HG03280 (cell line): ENCODE data around the gene FAN1.

ENCODE experiments used
- ATAC-seq: cut with Tn5 transposase; IDR thresholded peaks from one replicate; pipeline ENCODE4 v1.9.1; 2021; ENCODE audit warnings: mild to moderate bottlenecking, moderate library complexity; ENCODE audit not compliant: unreplicated experiment

Gene FAN1

DNA sequence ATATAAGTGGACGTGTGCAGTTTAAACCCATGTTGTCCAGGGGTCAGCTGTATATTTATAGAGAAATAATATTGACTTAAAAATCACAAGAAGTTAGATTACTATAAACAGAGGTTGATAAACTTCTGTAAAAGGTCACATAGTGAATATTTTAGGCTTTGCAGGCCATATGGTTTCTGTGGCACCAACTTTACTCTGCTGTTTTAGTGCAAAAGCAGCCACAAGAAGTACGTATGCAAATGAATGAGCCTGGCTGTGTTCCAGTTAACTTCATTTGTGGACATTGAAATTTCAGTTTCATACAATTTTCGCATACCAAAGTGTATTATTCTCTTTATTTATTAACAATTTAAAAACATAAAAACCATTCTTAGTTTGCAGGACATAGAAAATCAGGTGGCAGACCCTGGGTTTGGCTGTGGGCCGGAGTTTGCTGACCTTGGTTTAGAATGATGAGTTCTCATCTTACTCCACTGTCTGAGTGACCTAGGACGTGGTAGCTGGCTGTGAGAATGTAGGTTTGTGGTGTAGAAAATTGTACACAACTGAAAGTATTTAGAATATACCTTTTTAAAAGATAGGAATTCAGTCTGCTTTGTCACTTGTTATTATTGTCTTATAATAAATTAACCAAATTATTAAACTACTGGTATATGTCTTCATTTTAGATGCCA, 16.3 kb downstream of the FAN1 start:
- no peak for ATAC-seq

DNA sequence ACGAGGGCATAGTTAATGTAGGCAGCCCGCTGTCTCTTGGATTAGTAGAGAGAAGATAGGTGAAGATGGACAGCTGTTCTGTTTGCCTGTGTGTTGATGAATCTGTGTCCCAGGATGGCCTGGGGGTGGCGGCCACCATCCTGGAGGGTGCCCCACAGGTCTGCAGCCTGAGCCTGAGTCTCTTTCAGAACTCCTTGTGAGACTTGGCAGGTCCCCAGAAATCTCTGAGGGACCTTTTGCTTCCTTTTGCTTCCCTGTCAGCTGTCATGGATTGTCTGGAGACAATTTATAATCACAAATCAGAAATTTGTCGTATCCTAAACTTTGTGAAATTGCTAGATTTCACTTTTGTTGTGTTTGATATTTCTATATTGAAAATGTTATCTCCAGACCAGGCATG, 17.4 kb downstream of the FAN1 start:
- ATAC-seq: no peak

DNA sequence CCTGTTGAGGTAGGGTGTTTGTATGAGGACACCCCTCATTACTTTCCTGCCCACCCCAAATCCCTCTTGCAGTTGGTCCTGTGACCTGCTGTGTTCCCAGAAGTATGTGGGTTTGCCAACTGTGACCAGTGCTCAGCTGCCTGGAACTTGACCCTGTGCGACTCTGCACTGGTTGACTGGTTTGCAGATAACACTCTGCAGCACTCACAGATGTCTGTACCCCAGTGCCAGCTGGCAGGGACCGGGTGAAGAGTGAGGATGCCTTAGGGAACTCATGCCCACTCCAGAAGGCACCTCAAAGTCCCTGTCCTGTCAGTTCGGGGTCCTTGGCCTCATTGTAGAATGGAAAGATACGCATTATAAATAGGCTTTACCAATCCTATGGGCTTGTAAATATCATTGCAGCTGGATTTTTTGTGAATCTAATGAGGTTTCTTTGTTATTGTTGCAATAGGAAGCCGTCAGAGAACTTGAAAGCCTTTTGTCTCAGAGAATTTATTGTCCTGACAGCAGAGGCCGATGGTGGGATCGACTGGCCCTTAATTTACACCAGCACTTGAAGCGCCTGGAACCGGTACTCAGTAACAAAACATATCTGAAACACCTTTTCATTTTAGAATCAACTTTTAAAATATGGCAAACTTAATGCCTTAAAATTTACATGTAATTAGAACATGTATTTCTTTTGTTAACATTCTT, 18.2 kb downstream of the FAN1 start:
- no peak for ATAC-seq

DNA sequence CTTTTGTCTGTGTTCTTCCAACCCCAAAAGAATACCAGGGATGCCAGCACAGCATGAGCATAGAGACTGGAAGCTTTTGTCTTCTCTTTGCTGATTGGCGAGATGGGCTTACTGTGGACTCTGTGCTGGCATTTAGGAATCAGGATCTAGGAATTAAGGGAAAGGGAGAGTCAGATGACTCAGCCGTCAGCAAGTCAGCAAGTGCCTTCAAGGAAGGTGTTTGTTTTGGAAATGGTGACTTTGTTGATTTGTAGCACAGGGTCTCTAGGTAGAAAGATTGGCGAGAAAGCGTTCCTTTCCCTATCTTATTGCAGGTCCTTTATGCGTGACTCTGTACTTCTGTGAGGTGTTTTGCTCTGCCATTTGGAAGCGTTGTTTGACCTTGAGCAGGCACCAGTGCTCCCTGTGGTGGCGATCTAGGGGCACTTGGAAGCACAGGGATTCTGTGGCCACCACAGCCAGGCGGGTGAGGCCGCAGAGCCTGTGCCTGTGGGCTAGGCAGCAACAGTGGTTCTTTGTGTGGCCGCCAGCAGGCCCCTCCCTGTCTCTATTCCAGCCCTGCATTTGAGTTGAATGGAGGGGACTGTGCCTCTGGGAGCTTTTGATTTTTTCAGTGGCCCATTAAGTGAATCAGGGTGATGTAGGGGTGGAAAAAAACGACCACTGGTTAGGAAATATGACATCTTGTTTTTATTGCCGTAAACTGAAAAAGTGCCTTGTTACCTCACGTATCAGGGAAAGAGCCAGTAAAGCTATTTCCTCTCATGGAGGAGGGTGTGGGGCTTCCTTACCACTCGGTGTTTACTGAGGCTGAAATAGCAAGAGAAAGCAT, 19.0 kb downstream of the FAN1 start:
- no peak for ATAC-seq

DNA sequence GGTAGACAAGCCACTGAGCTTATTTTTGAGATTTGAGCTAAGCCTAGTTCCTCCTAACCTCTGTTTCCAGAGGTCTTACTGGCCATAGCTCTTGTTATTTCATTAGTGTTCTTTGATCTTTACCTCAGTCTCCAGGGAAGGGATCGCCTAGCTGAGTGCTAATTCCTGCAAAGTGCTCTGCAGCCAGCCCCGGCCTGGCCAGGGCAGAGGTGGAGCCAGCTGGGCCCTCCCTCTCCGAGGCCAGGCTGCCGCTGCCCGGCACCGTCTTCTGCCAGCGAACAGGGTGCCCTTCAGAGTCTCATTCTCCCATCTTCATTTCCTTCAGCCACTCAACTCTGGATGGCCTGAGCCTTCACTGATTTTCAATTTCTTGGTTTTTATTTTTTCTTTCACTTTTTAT, 19.7 kb downstream of the FAN1 start:
- ATAC-seq: no peak

DNA sequence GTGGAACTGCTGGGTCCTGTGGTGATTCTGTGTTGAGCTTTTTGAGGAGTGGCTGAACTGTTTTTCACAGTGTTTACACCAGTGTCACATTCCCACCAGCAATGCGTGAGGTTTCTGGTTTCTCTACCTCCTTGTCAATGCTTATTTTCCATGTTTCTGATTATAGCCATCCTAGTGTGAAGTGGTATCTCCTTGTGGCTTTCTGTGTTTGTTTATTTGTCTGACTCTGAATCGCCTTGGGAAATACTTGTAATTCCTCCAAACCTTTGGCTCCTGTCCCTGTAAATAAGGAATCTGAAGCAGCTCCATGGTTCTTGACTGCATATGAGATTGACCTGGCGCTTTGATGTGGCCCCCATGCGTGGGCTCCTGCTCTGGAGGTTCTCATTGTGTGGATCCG, 20.6 kb downstream of the FAN1 start:
- no peak for ATAC-seq

DNA sequence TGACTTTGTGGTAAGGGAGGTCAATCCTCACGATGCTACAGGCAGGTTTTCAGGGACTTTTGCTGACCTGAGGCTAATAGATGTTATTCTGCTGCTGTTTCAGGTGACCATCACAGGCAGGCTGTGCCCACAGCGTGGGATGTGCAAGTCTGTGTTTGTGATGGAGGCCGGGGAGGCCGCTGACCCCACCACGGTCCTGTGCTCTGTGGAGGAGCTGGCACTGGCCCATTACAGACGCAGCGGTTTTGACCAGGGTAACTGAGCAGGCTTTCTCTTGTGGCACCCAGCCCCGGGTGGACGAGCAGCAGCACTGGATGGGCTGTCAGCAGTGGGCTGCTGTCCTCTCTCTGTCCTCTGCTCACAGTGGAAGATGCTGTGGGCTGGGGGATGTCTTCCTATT, 22.0 kb downstream of the FAN1 start:
- ATAC-seq: no peak

DNA sequence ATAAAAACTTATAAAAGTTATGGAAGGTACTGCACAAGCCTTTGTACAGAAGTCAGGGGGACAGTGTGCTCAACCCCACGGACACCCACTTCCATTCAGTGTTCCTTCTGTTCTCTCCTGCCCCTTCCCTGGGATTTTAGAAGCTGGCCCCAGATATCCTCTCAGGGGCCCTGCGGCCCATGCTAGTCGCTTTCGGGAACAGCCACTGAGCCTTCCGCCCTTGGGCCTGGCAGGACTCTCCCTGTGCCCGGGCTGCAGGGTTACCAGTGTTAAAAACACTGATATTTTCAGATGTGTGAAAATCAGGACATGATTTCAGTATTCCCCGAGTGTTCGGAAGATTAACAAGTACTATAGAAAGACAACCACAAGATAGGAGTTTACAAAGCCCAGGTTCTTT, 22.4 kb downstream of the FAN1 start:
- no peak for ATAC-seq

DNA sequence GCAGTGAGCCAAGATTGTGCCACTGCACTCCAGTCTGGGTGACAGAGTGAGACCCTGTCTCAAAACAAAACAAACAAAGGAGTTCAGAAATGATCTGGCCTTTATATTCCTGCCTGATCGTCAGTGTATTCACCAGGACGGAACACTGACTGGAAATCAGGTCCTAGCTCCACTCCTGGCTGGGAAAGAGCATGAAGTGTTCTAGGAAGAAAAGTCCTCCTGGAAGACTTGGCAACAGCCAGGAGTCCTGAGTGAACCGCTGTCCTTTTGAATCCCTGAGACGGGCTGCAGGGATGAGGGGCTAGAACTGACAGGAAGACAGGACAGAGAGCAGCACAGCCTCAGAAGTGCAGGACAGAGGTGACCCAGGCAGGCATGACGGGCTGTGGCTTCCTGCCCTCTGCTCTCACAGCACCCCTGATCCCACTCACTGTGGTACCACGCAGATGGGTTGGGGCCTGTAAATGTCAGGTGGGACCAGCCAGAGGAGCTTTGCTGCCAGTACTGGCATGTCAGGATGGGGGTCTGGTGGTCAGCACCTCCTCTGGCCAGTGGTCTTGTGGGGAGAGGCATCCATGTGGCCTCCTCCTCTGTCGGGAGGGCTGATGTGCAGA, 23.5 kb downstream of the FAN1 start:
- no peak for ATAC-seq

DNA sequence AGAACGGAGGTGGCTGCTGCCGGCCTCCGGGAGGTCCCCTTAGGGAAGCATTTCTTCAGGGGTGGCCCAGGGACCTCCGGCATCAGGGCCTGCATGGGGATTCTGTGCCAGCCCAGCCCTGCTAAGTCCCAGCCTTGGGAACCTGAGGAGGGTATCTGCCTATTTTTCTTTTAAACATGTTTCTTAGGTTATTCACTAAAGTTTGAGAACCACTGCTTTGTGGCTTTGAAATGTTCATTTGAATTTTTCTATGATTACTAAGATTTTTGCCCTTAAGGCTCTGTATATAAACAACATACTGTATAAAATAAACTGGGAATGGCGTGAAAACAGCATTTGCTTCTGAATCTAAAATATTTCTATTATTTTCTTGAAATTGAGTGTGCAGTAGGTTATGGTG, 24.4 kb downstream of the FAN1 start:
- ATAC-seq: no peak

DNA sequence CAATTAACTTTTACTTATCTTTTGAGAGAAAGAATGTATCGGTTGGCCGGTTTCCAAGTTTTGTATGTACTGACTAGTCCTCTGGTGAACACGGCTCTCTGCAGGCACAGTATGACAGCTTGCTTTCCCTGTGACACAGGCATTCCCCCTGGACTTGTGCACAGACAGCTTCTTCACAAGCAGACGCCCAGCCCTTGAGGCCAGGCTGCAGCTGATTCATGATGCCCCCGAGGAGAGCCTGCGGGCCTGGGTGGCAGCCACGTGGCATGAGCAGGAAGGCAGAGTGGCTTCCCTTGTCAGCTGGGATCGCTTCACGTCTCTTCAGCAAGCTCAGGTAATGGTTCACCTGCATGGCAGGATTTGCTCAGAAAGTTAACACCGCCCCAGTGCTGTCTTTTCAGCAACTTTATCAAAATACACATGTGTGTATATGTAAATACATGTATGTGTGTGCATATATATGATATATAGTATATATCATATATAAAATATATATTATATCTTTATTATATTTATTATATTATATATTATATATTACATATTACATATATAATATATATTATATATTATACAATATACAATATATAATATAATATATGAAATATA, 25.5 kb downstream of the FAN1 start:
- ATAC-seq: no peak

DNA sequence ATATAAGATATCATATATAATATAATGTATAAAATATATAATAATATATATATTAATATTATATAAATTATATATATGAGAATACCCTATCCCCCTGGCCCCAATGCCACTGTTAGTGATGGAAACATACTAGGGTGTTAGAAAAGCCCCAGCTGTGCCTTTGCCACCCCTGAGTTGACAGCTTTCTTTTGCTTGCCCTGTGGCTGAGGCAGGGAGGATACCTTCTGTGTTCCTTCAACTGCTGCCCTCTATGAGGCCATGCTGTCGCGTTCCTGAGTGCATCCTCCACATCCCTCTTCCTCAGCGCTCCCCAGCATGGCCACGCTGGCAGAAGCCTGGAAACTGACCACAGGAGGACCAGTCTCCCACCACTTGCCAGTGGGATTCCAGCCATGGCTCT, 26.3 kb downstream of the FAN1 start:
- no peak for ATAC-seq

DNA sequence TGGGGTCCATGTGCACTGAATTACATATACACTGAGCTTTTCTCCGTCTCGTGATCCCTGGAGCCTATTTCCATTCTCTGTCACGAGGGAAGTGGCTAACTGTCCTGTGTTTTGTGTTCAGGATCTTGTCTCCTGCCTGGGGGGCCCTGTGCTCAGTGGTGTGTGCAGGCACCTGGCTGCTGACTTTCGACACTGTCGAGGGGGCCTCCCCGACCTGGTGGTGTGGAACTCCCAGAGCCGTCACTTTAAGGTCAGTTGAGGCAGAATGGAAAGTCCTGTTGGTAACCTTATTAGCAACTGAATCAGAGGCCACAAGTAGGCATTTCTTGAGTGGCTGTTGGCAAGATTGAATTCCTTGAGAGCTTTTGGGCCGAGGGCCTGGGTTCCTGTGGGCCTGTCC, 26.7 kb downstream of the FAN1 start:
- no peak for ATAC-seq

DNA sequence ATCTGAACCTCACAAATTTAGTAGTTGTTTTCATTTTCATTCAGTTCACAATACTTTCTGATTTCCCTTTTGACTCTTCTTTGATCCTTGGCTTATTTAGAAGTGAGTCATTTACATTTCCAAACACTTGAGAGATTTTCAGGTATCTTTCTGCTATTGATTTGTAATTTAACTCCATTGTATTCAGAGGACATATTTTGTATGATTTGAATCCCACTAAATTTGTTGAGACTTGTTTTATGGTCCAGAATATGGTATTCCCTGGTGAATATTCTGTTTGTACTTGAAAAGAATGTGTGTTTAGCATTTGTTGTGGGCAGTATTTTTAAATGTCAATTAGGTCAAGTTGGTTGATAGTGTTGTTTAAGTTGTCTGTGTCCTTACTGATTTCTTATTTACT, 29.6 kb downstream of the FAN1 start:
- no peak for ATAC-seq

DNA sequence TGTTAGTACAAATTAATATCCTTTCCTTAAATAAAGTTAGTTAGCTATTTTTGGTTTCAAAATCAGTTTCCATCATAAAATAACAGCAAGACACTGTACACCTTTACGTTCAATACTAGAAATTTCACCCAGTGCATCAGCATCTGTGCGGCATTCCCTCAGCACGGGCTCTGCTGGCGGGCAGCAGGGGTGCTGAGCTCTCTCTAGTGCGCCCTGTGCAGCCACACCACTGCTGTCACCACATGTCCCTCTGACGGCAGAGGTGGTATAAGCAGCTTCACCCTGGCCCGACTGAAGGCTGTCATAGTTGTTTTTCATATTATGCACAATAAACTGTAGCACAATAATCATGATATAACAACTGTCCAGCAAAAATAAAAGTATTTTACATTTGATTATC, 35.4 kb downstream of the FAN1 start:
- no peak for ATAC-seq

DNA sequence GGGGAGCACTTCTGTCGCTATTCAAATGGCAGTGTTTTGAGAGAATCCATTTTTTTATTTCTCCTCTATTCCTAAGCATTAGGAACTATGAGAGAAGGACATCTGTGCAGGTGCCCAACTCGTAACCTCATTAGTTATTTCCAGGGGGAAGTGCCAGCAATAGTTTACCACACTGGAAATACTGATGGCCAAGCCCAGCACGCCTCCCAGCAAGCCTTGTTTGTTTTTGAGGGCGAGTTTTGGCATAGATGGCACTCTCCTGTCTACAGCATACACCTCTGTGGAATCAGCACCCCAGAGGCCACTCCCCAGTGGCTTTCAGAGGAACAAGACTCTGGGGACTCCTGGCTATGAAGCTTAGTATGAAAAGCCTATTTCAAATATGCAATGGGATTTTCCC, 36.6 kb downstream of the FAN1 start:
- no peak for ATAC-seq

DNA sequence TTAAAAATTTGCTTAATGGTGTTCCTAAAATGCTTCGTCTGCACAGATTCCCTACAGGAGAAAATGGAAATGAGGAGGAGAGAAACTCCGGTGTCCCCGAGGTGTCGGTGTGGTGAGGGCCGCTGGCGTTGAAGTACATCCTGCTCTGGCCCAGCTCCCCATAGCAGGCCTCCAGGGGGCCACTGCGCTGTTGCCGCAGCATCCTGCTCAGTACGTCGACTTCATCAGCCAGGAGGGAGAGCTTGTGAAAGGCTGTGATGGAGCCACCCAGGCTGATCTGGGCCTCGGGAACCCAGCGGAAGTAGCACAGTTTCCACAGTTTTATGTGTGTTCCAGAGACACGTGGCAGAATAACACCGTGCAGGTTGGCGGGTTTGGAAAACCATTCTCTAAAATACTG, 37.8 kb downstream of the FAN1 start:
- no peak for ATAC-seq

DNA sequence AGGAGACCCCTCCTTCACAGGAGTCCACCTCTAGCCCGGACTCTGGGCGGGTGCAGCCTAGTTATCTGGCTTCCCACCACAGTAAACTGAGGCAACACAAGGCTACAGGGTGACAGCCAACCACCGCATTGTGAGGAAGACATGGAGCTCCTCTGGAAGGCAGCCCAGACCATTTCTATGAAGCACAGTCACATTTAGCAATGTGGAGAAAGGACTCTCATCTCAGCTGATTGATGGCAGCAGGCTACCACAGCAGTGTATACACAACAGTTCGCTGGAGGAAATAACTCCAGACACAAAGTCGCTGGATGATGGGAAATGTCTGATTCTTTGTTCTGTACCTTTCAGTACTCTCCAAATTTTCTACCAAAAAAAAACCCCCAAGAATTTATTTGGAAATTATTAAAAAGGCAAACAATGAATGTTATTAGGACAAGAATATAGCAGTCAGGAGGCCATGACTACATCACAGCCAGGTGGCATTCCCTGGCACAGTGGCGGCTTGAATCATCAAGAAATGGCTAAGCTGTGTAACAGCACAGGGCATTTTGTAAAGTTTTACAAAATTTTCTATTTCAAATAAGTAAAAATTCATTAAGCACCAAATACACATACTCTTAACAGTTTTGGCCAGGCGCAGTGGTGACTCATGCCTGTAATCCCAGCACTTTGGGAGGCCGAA, 40.1 kb downstream of the FAN1 start:
- no peak for ATAC-seq

DNA sequence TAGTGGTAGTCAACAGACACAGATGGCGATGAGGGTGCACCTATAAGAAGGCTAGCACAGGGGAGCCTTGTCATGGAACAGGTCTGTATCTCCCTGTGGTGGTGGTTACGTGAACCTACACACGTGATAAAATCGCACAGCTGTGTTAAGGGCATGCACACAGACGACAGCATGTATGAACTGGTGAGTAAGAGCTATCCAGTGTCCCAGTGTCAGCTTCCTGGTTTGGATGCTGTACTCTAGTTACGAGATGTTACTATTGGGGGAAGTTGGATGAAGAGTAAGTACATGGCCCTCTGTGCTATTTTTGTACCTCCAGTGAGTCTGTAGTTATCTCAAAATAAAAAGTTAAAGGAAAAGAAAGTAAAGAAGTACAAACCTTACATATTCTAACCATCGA, 49.5 kb downstream of the FAN1 start:
- no peak for ATAC-seq

DNA sequence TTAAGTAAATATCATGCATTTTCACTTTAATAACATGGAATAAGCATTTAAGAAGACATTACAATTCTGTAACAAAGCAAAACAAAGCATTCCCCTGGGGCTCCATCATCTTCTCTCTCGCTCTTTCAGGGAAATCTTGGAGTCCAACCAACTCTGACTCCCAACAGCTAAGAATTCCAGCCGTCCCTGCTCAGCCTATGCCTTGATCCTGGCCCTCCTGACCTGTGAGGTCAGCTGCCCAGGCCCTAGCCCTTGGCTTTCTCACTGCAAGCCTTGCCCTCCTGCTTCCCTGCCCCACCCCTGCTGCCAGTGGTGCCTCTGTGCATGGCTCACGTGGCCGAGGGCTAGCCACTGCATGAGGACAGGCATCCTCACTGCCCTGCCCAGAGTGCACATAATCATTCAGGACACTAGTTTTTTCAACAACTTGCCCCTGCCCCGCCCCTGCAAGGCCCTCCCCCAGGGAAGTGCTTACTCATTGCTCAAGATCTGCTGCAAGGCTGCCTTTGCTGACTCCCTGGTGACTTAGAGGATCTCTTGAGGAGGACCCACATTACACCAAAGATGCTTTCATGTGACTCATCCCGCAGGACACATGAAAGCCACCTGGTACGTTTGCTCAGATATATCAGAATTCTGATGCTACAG, 50.1 kb downstream of the FAN1 start:
- no peak for ATAC-seq
